GM18867 (cell line): ENCODE data around the gene TUBA1B.

Source experiments
- ATAC-seq: cut with Tn5 transposase; IDR thresholded peaks from one replicate; pipeline ENCODE4 v1.9.1; 2021; ENCODE audit warnings: mild to moderate bottlenecking, moderate library complexity; ENCODE audit not compliant: unreplicated experiment

Gene TUBA1B

DNA sequence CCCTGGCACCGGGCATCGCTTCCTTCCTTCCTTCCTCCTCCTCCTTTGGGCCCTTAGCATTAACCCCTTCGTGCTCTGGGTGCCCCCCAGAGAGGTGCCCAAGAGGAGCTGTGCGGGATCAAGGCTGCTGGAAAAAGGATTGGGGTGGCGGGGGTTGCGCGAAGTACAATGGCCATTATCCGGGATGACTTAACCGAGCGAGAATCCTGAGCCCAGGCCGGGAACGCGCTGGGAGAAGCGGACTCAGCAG is 39.4 kb downstream of the TUBA1B start:
- no peak for ATAC-seq

GRCh38 chr12:49091056-49091835 is 39.9 kb downstream of the TUBA1B start:
- no peak for ATAC-seq

DNA sequence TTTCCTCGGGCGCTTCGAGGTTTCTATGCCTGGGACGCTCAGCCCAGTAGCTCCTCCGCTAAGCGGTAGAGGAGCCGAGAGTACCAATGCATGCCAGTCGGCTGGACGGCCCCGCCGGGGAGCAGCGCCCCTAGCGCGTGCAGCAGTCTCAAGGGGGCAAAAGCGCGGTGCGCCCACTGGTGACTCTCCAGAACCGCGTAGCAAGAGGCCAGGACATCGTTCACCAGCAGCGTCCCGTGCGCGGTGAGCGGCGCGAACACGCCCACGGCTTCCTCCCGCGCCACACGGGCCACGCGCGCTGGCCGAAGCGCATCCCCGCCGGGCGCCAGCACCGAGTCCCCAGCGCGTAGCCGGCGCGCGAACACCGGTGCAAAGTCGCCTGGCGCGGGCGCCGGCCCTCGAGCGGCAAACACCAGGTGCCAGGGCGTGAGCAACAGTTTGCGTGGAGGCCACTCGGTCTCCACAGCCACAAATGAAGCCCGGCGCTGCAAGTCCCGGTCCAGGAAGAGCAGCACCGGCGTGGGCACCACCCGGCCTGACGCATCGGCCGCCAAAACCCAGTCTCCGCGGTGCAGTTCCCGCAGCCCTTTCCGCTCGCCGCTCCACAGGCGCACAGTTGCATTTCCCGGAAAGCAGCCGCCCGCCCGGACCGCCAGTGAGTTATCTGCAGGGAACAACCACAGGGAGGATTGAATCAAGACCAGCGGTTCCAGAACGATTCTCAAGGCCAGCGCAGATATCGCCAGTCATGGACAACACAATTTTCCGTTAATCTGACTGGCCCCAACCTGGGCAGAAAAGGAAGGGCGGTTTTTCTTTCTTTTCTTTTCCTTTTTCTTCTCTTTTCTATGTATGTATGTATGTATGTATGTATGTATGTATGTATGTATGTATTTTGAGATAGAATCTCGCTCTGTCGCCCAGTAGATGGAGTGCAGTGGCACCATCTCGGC is 41.1 kb downstream of the TUBA1B start:
- no peak for ATAC-seq

- no peak for ATAC-seq
Observed at GRCh38 chr12:49088932-49089330, 42.3 kb downstream of the TUBA1B start.

DNA sequence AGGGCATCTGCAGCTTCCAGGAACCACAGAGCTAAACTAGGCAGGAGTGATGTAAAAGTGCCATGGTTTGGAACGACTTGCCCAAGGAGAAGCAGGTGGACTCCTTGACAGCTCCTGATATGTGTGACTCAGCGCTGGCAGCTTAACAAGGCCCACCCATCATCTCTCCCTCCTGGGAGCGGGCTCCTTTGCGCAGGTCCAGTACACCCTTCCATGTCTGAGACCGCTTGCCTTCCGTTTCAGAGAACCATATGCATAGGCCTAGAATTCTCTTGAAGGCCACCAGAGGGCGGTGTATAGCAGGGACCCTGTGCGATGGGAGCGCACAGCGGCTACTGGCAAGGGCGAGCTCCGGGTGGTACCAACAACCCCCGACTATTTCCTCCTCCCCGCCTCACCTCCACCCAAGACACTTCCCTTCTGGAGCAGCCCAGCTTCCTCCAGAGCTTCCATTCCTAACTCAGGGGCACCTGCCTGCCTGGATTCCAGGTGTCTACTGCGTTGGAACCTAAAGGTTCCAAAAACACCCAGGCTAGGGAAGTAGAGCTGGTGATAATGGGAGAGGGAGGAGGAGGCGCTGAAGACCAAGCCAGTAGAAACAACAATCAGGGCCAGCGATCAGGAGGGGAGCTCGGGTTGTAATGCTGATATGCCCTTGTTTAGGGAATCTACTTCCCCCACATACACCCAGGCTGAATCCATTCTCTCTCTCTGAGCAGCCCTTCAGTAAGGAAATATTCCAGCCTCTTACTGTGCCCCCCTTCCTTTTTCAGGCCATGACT is 42.9 kb downstream of the TUBA1B start:
- peak; percentile 88 for ATAC-seq

GRCh38 chr12:49086116-49086515 is 45.1 kb downstream of the TUBA1B start:
- ATAC-seq = no peak

DNA sequence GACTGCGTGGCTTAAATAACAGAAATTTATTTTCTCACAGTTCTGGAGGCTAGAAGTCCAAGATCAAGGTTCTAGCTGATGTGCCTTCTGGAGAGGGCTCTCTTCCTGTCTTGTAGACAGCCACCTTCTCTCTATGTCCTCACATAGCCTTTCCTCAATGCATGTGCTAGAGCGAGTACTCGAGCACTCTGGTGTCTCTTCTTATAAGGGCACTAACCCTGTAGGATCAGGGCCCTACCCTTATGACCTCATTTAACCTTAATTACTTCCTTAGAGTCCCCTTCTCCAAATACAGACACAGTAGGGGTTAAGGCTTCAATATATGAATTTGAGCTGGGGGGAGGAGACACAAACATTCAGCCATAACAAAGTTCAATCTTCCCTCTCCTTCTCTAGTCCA is 46.8 kb downstream of the TUBA1B start:
- ATAC-seq = no peak

DNA sequence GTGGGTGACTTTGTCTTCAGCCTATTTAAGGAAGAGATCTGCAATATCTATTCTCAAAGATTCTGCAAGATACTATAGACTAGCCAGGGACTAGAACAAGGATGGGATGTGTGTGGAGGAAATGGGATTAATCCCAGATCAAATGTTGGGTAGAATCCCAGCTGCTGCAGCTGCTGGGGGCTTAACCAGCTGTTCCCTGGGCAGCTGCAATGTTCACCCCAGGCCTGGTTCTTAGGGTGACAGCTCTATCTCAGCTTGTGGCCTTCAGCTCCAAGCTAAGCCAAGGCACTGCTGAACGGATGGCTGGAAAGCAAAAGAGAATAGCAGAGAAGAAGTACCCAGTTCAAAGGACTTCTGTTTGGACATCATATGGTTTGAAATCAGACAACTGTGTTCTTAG is 51.4 kb downstream of the TUBA1B start:
- no peak for ATAC-seq
